NCI-H2171 (cell line): ENCODE data around the gene TRIM33.
A peak's percentile ranks its signal among the peaks of the same experiment; 100 is the strongest.

Experiments
- DNase-seq: peaks from one replicate; lab custom pipeline; 2025; lab: John Stamatoyannopoulos, UW

TRIM33 gene

DNA sequence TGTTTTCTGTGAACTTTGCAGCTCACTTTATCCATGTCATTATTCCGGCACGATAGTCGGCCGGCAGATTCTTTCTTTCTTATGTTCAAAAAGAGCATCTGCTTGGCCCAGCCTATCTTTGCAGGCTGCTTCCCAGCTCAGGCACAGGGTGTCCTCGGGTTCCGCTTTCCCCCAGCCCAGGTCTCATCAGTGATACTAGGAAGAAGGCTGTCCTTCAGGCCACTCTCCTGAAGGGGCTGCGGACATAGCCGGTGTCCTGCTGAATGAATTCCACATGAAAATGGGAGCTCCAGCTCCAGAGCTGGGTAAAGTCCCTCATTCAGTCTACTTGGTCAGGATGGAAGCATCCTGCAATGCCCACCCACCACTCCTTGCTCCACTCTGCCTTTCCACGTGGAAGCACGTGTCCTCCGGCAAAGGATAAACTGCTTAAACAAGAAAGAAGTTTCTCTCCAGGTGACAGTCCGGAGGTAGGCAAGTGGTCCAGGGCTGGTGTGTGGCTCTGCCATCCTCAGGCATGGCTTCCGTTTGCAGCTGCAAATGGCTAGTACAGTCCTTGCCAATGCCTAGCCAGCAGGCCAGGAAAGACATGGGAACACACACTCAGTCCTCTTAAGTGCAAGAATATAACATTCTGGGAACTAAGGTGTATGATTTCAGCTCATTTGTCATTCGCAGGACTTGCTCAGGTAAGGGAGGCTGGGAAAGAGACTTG, 161.0 kb downstream of the TRIM33 start:
- DNase-seq, result no peak

DNA sequence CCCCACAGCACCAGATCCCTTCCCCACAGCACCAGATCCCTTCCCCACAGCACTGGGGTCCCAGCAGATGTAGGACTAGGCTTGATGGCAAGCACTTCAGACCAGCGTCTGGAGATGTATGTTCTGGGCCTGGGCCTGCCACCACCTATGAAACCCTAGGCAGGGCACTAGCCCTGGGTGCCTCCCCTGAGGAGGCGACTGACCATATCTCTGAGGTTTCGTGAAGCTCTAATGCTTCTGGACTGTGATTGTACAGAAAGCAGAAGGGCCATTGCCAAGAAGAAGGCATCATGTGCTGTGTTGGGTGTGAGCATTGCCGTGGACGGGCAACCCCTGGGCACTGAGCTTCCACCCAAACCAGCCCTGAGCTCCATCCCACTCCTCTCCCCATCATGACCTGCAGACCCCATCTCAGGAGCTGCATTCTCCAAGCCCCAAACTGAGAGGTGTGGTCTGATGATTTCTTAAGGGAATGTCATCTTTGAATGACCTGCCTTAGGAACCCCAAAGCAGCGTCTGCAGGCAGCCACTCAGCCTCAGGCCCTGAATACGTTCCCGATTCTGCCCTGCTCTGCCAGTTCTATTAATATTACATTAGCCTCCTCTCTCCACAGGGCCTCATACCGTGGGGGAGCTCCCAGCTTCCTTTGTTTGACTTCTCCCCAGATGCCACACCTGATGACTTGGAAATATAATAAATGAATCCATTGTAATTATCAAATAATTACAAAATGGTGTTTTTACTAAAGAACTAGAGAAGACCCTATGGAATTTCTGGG, 163.4 kb downstream of the TRIM33 start:
- DNase-seq, result no peak

DNA sequence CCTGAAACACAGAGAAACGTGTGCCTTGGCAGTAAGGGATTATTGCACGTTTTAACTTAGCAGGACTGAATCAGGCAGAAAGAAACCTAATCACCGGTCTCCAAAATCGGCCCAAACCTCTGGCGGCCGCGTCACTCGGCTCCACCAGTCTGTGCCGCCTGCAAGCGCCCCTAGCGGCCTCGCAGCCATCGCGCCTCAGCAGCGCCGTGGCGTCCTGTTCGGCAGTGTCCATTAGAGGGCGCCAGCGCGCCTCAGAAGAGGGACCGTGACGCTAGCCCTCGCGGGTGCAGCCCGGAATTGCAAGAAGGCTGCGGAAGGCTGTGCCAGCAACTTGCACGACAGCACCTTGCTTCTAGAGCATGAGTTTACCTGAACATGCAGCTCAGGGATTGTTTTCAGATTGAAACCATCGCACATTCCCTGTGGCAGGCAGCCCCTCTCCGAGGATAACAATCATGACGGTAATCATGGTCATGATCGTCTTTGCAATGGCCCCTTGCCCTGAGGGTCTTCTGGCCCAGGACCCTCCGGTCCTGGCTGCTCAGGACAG, 164.4 kb downstream of the TRIM33 start:
- DNase-seq, result peak; percentile 94

DNA sequence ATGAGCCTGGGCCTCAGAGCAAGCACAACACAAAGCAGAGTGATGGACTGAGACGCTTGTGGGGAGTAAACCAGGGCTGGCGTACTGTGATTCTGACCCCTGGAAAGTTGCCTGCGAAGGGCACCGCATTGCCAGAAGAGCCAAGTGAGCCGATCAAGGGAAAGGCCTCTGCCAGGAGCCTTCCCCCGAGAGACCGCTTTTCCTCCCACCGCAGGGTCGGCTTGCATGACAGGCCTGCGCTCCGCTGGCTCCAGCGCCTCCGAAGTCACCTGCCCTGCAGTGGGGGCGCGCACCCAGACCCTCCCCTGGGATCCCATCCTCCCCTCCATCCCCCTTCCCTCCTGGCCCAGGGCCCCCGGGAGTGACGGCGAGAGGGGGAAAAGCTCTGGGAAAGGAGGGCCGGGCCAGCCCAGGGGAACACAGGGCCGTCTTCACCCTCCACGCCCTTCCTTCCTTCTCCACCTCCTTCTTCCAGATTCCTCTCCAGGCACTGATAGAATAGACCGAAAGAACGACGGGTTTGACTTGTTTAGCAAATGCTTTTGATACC, 165.0 kb downstream of the TRIM33 start:
- peak; percentile 35 for DNase-seq

DNA sequence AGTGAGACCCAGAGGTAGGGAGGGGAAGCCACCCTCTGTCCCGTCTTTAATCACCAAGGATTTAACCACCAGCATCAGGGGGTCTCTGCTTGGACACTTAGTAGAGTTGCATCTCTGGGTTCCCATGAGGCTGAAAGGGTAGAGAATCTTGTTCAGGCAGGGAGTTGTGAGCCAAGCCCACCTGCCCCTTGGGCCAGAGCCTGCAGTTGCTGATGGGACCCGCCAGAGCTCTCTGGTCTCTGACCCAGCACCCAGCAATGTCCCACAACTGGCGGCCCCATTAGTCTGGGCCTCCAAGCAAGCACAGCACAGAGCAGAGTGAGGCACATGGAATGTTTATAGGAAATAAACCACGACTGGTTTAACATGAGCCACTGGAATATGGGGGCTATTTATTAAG, 166.3 kb downstream of the TRIM33 start:
- DNase-seq, result no peak
